HepG2 (cell line): Measurements from ENCODE around the gene SAE1. TPM values are rescaled to one million over a fixed set of nuclear protein-coding genes. Genes with fewer than 3 reads are reported as not detected.

ENCODE experiments used
- ETV6 ChIP-seq: sonication (generic); formaldehyde crosslinking; conservative IDR thresholded peaks from 2 replicates; pipeline ENCODE4 v1.4.0; 2020; ENCODE audit warnings: missing genetic modification reagents
- FOXA3 ChIP-seq: IDR thresholded peaks from 2 replicates; pipeline ENCODE4 v1.6.1; 2016; ENCODE audit warnings: missing genetic modification reagents, missing compliant biosample characterization
- GABPA ChIP-seq, 2 experiments: IDR thresholded peaks; 2 replicates each; pipeline ENCODE4 v1.6.1; 2011 to 2016; ENCODE audit warnings: low read depth in 2 of 2, low read length in 1 of 2, missing biosample characterization in 1 of 2, missing genetic modification characterization in 1 of 2
- IKZF1 ChIP-seq: fragments of 450-650 bp; IDR thresholded peaks from 2 replicates; pipeline ENCODE4 v1.7.1; 2016
- IRF2 ChIP-seq: IDR thresholded peaks from 2 replicates; pipeline ENCODE4 v1.6.1; 2018; ENCODE audit warnings: missing genetic modification reagents, missing compliant biosample characterization
- KAT8 ChIP-seq: IDR thresholded peaks from 2 replicates; pipeline ENCODE4 v1.6.1; 2016; ENCODE audit warnings: missing genetic modification reagents, missing compliant biosample characterization
- NFE2 ChIP-seq: sonication (generic); formaldehyde crosslinking; IDR thresholded peaks from 2 replicates; pipeline ENCODE4 v1.4.0; 2020; ENCODE audit warnings: missing genetic modification reagents
- NFE2L2 ChIP-seq: fragments of 150-350 bp; IDR thresholded peaks from 2 replicates; pipeline ENCODE4 v1.6.1; 2014; ENCODE audit warnings: low read length
- POLR2AphosphoS5 ChIP-seq: IDR thresholded peaks from 2 replicates; pipeline ENCODE4 v1.6.1; 2012; ENCODE audit warnings: low read depth, low read length
- RBM22 ChIP-seq: fragments of 200-400 bp; formaldehyde crosslinking; optimal IDR thresholded peaks from 2 replicates; pipeline ENCODE3; 2017; ENCODE audit warnings: mild to moderate bottlenecking, low read length, moderate library complexity
- SAP130 ChIP-seq: IDR thresholded peaks from 2 replicates; pipeline ENCODE4 v1.6.1; 2016; ENCODE audit warnings: low read depth
- SNAPC2 ChIP-seq: sonication (generic); formaldehyde crosslinking; IDR thresholded peaks from 2 replicates; pipeline ENCODE4 v1.8.1; 2022; ENCODE audit warnings: mild to moderate bottlenecking, missing genetic modification reagents
- YY1 ChIP-seq: IDR thresholded peaks from 2 replicates; pipeline ENCODE4 v1.6.1; 2011; ENCODE audit warnings: low read length, low read depth, moderate library complexity, mild to moderate bottlenecking; ENCODE audit not compliant: insufficient read depth, insufficient replicate concordance
- ZNF207 ChIP-seq: fragments of 450-650 bp; IDR thresholded peaks from 2 replicates; pipeline ENCODE4 v1.6.1; 2016; ENCODE audit warnings: antibody characterized with exemption, borderline replicate concordance
- ZNF569 ChIP-seq: sonication (generic); formaldehyde crosslinking; IDR thresholded peaks from 2 replicates; pipeline ENCODE4 v1.5.0; 2020; ENCODE audit warnings: mild to moderate bottlenecking, missing genetic modification reagents, moderate library complexity, borderline replicate concordance
- ZNF777 ChIP-seq: sonication (generic); formaldehyde crosslinking; IDR thresholded peaks from 2 replicates; pipeline ENCODE4 v1.4.0; 2020; ENCODE audit warnings: missing genetic modification reagents
- polyA plus RNA-seq, 8 experiments: library from polyadenylated mRNA; depleted of rRNA in 3 of 8; stranded (reverse) in 7 of 8; unstranded in 1 of 8; fragments of >200 nt; fragmentation: Illumina TruSeq in 4 of 8; extraction: Trizol in 4 of 8; gene quantifications; 2 replicates each; pipeline versions ENCODE4 v1.2.1 to v1.2.3, GENCODE V29; 2011 to 2016; ENCODE audit warnings: low read depth in 4 of 8, missing spikeins in 1 of 8, mixed read lengths in 1 of 8; ENCODE audit not compliant: insufficient read depth in 1 of 8
- total RNA-seq, 5 experiments: library from RNA; depleted of rRNA; stranded (reverse); fragments of >200 nt; fragmentation: Illumina TruSeq; extraction: Trizol; gene quantifications; 2 replicates each; pipeline ENCODE4 v1.2.3, GENCODE V29; 2016; ENCODE audit warnings: low read depth in 1 of 5
- TF ChIP-seq, protein P1 (sequence below): sonication (generic); formaldehyde crosslinking; IDR thresholded peaks from 2 replicates; pipeline ENCODE4 v1.4.0; 2020; ENCODE audit warnings: missing genetic modification reagents, borderline replicate concordance
- TF ChIP-seq, protein P2 (sequence below): sonication (generic); formaldehyde crosslinking; IDR thresholded peaks from 2 replicates; pipeline ENCODE4 v1.5.1; 2020; ENCODE audit warnings: missing genetic modification reagents, mild to moderate bottlenecking, borderline replicate concordance
- TF ChIP-seq, protein P3 (sequence below): sonication (generic); formaldehyde crosslinking; IDR thresholded peaks from 2 replicates; pipeline ENCODE4 v1.8.1; 2023; ENCODE audit warnings: mild to moderate bottlenecking, missing genetic modification reagents
- TF ChIP-seq, protein P4 (sequence below): IDR thresholded peaks from 2 replicates; pipeline ENCODE4 v1.6.1; 2016; ENCODE audit warnings: low read depth, control low read depth
- TF ChIP-seq, protein P5 (sequence below): sonication (generic); formaldehyde crosslinking; IDR thresholded peaks from 2 replicates; pipeline ENCODE4 v1.8.1; 2023; ENCODE audit warnings: mild to moderate bottlenecking, missing genetic modification reagents, borderline replicate concordance
- TF ChIP-seq, protein P6 (sequence below): IDR thresholded peaks from 2 replicates; pipeline ENCODE4 v1.6.1; 2016; ENCODE audit warnings: low read depth, borderline replicate concordance
- TF ChIP-seq, protein P7 (sequence below): conservative IDR thresholded peaks from 2 replicates; pipeline ENCODE4 v1.6.1; 2018; ENCODE audit warnings: missing genetic modification reagents

Gene SAE1
- total and polyA plus RNA-seq, 2 of the 13 experiments (the other 11 are each of a cell fraction or from before 2014, with no cell fraction given) = 87.6 to 197 TPM

DNA sequence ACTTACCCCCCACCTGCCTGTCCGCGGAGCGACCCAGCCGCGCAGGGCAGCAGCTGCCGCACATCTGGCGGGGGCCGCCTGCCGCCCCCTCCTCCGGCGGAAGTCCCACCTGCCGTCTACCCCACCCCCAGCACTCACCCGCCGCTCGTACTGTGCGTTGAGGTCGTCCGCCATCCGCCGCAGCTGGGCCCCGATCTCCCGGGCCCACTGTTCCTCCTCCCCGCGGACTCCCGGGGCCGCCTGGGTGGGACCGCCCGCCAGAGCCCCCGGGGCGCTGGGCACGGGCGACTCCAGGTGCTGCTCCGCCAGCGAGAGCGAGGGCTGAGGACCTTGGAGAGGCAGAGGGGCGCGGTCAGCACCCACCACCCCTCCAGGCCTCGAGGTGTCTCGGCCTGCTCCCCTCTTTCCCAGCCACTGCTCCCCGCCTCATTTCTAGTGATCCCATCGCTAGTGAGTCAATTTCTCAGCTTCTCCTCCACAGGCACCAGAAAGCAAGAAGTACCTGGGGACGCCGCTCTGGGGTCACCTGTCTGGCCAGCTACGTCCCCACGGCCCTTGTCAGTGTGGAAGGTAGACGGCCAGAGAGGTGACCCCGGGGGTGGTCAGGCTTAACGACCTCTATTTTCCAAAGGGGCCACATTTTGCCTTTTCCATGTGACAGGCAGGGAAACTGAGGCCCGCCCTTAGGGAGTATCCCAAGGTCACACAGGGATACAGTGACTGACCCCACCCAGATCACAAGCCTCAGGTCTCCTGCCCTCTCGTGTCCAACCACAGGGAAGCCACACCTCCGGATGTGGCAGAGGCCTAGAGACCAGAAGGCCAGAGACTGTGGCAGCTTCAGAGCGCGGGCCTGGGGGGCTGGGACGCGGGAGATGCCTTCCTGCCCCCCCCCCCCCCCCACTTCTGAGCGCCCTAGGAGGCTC, 96.1 kb downstream of the SAE1 start (continued):
- TF ChIP-seq, protein P1, sequence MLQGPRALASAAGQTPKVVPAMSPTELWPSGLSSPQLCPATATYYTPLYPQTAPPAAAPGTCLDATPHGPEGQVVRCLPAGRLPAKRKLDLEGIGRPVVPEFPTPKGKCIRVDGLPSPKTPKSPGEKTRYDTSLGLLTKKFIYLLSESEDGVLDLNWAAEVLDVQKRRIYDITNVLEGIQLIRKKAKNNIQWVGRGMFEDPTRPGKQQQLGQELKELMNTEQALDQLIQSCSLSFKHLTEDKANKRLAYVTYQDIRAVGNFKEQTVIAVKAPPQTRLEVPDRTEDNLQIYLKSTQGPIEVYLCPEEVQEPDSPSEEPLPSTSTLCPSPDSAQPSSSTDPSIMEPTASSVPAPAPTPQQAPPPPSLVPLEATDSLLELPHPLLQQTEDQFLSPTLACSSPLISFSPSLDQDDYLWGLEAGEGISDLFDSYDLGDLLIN = no peak
- TF ChIP-seq, protein P2, sequence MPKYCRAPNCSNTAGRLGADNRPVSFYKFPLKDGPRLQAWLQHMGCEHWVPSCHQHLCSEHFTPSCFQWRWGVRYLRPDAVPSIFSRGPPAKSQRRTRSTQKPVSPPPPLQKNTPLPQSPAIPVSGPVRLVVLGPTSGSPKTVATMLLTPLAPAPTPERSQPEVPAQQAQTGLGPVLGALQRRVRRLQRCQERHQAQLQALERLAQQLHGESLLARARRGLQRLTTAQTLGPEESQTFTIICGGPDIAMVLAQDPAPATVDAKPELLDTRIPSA (CRISPR knock-in tag) = no peak
- 0 out of 2 replicates have a peak, but pooled peaks have one; percentile 24 for TF ChIP-seq ZNF777 (CRISPR knock-in tag)
- no peak for TF ChIP-seq IKZF1
- TF ChIP-seq RBM22 = peak; percentile 89
- TF ChIP-seq YY1 = no peak
- no peak for TF ChIP-seq ZNF207
- TF ChIP-seq ETV6 (CRISPR knock-in tag) = no peak
- TF ChIP-seq, protein P3, sequence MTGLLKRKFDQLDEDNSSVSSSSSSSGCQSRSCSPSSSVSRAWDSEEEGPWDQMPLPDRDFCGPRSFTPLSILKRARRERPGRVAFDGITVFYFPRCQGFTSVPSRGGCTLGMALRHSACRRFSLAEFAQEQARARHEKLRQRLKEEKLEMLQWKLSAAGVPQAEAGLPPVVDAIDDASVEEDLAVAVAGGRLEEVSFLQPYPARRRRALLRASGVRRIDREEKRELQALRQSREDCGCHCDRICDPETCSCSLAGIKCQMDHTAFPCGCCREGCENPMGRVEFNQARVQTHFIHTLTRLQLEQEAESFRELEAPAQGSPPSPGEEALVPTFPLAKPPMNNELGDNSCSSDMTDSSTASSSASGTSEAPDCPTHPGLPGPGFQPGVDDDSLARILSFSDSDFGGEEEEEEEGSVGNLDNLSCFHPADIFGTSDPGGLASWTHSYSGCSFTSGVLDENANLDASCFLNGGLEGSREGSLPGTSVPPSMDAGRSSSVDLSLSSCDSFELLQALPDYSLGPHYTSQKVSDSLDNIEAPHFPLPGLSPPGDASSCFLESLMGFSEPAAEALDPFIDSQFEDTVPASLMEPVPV (CRISPR knock-in tag) = no peak; the same call in 1 of the 2 replicates
- TF ChIP-seq KAT8 (CRISPR knock-in tag) = no peak; the same call in 1 of the 2 replicates
- 0 out of 2 replicates have a peak, but pooled peaks have one; percentile 8 for TF ChIP-seq FOXA3 (CRISPR knock-in tag)
- TF ChIP-seq IRF2 = peak; percentile 54; the same call in 1 of the 2 replicates
- no peak for TF ChIP-seq NFE2L2
- TF ChIP-seq, protein P4, sequence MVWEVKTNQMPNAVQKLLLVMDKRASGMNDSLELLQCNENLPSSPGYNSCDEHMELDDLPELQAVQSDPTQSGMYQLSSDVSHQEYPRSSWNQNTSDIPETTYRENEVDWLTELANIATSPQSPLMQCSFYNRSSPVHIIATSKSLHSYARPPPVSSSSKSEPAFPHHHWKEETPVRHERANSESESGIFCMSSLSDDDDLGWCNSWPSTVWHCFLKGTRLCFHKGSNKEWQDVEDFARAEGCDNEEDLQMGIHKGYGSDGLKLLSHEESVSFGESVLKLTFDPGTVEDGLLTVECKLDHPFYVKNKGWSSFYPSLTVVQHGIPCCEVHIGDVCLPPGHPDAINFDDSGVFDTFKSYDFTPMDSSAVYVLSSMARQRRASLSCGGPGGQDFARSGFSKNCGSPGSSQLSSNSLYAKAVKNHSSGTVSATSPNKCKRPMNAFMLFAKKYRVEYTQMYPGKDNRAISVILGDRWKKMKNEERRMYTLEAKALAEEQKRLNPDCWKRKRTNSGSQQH = no peak
- TF ChIP-seq ZNF569 (CRISPR knock-in tag) = no peak
- TF ChIP-seq, protein P5, sequence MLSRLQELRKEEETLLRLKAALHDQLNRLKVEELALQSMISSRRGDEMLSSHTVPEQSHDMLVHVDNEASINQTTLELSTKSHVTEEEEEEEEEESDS (CRISPR knock-in tag) = no peak
- TF ChIP-seq NFE2 (CRISPR knock-in tag) = no peak
- TF ChIP-seq SNAPC2 (CRISPR knock-in tag) = no peak
- peak; percentile 31; the same call in 1 of the 2 replicates for TF ChIP-seq POLR2AphosphoS5
- peak; percentile 44 for TF ChIP-seq GABPA (IDR thresholded peaks at IDR 0.05; ENCODE audit: low read depth, low read length)
- TF ChIP-seq GABPA (CRISPR knock-in tag; IDR thresholded peaks at IDR 0.05; ENCODE audit: low read depth) = peak; percentile 73
- TF ChIP-seq SAP130 (CRISPR knock-in tag) = peak; percentile 75
- TF ChIP-seq, protein P6, sequence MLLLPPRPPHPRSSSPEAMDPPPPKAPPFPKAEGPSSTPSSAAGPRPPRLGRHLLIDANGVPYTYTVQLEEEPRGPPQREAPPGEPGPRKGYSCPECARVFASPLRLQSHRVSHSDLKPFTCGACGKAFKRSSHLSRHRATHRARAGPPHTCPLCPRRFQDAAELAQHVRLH = peak; percentile 21
- TF ChIP-seq, protein P7, sequence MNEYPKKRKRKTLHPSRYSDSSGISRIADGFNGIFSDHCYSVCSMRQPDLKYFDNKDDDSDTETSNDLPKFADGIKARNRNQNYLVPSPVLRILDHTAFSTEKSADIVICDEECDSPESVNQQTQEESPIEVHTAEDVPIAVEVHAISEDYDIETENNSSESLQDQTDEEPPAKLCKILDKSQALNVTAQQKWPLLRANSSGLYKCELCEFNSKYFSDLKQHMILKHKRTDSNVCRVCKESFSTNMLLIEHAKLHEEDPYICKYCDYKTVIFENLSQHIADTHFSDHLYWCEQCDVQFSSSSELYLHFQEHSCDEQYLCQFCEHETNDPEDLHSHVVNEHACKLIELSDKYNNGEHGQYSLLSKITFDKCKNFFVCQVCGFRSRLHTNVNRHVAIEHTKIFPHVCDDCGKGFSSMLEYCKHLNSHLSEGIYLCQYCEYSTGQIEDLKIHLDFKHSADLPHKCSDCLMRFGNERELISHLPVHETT (CRISPR knock-in tag) = no peak; the same call in 1 of the 2 replicates
